Measurements from ENCODE around the gene TPTE2. TPM values are rescaled to one million over a fixed set of nuclear protein-coding genes. Genes with fewer than 3 reads are reported as not detected.

Gene TPTE2
- total and polyA plus RNA-seq, 9 of the 15 experiments (the other 6 are each of a cell fraction or from before 2014, with no cell fraction given) = not detected

DNA sequence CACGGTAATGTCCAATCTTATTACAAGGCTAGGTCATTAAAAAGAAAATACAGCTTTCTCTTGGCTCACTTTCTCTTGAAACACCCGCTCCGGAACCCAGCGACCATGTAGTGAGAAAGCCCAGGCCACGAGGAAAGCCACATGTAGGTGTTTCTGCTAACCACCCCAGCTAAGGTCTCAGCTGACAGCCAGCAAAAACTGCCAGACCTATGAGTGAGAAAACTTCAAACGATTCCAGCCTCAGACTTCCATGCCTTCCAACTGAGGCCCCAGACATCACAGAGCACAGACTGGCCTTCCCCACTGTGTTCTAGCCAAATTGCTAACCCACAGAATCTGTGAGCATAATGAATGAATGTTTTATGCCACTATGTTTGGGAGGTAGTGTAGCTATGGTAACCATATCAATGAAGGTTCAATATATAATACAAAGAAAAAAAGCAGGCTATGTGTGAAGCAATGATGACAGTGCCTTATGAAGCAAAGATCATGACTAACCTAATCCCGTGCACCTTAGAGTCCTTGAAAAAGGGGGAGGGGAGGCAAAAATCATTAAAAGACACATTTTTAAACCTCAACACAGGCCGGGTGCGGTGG, 11.9 kb upstream of the TPTE2 start:
- Histone ChIP-seq H3K79me2 (ENCODE audit: control insufficient read depth, insufficient read depth, low read length) (no peaks in the 10 kb centered on the region), H3K9me3 (replicated peaks; ENCODE audit: control insufficient read depth, insufficient read depth, low read depth, low read length) (no peaks in the 10 kb centered on the region), H2AFZ (ENCODE audit: low read depth, low read length) (no peak overlapping the region), H3K9ac (ENCODE audit: insufficient read depth in 1 of 2, low read depth in 2 of 2, low read length in 2 of 2) (no peak overlapping the region), H3K4me3 (no peak overlapping the region), H3K9me1 (ENCODE audit: control insufficient read depth, insufficient read depth, low read length) (no peaks in the 10 kb centered on the region), H3K27me3 (ENCODE audit: control insufficient read depth in 2 of 2, insufficient read depth in 2 of 2, low read length in 2 of 2) (no peaks in the 10 kb centered on the region), H3K27ac (ENCODE audit: extremely low read depth, low read depth, low read length) (no peak overlapping the region), H3K4me2 (ENCODE audit: insufficient read depth, low read length) (no peak overlapping the region), H4K20me1 (replicated peaks; ENCODE audit: control insufficient read depth, insufficient read depth, low read length) (no peaks in the 10 kb centered on the region), H3K36me3 (ENCODE audit: control insufficient read depth, insufficient read depth, low read length) (no peaks in the 10 kb centered on the region), H3K4me1 (replicated peaks in 1 of 2; ENCODE audit: control insufficient read depth in 2 of 2, insufficient read depth in 2 of 2, low read length in 2 of 2) (no peaks in the 10 kb centered on the region)
- ChIA-PET POLR2A (no interaction called here), CTCF (ENCODE audit: low intra/inter-chr PET ratio) (no interaction called here)
- 13% methylated on average over 7 of the region's 9 CpGs for WGBS (ENCODE audit: insufficient coverage, low coverage, missing lambda C conversion rate)
- ATAC-seq = no peak; the same call in 2 of the 3 replicates
- intact Hi-C loops (cut with micrococcal nuclease) (no loop called here), in situ Hi-C loops (cut with MboI) (no loop called here)
- no peak for FAIRE-seq
- BruUV-seq (replicated peaks) = no TSS peak
- TF ChIP-seq RFX1 (IDR thresholded peaks at IDR 0.05) (peak; percentile 26; the same call in 1 of the 2 replicates), CC2D1A (IDR thresholded peaks at IDR 0.05) (no peak)
- no peak for DNase-seq (ENCODE audit: extremely low read depth in 1 of 4, low spot score in 3 of 4)

DNA sequence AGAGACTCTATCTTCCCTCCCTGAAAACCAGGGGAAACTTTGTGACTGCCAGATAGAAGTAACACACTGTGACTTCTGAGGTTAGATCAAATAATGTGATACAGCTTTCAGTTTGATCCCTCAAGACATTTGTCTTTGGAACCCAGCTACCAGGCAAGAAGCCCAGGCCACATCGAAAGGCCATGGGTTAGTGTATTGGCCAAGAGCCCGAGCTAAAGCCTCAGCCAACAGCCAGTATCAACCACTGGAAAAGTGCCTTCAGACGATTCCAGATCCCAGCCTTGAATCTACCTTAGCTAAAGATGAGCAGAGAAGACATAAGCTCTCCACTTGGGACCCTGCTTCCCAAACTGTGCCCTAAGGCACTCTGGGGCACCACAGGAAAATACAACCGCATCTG, 10.9 kb upstream of the TPTE2 start:
- no TSS peak for BruUV-seq (replicated peaks)
- FAIRE-seq (no peak), DNase-seq (ENCODE audit: extremely low read depth in 1 of 4, low spot score in 3 of 4) (no peak), ATAC-seq (no peak)
- H3K36me3 ChIP-seq (ENCODE audit: control insufficient read depth, insufficient read depth, low read length) = no peaks in the 10 kb centered on the region
- no peaks in the 10 kb centered on the region for H4K20me1 ChIP-seq (replicated peaks; ENCODE audit: control insufficient read depth, insufficient read depth, low read length)
- no peaks in the 10 kb centered on the region for H3K27me3 ChIP-seq (ENCODE audit: control insufficient read depth in 2 of 2, insufficient read depth in 2 of 2, low read length in 2 of 2)
- WGBS (ENCODE audit: insufficient coverage, low coverage, missing lambda C conversion rate) = 4% methylated on average over 4 of the region's 4 CpGs
- H3K4me3 ChIP-seq = no peak overlapping the region
- no peaks in the 10 kb centered on the region for H3K4me1 ChIP-seq (replicated peaks in 1 of 2; ENCODE audit: control insufficient read depth in 2 of 2, insufficient read depth in 2 of 2, low read length in 2 of 2)
- no peak overlapping the region for H3K9ac ChIP-seq (ENCODE audit: insufficient read depth in 1 of 2, low read depth in 2 of 2, low read length in 2 of 2)
- no peak overlapping the region for H3K27ac ChIP-seq (ENCODE audit: extremely low read depth, low read depth, low read length)
- POLR2A ChIA-PET = no interaction called here
- no peak overlapping the region for H3K4me2 ChIP-seq (ENCODE audit: insufficient read depth, low read length)
- no peaks in the 10 kb centered on the region for H3K9me3 ChIP-seq (replicated peaks; ENCODE audit: control insufficient read depth, insufficient read depth, low read depth, low read length)
- H3K9me1 ChIP-seq (ENCODE audit: control insufficient read depth, insufficient read depth, low read length) = no peaks in the 10 kb centered on the region
- intact Hi-C loops (cut with micrococcal nuclease) (no loop called here), in situ Hi-C loops (cut with MboI) (no loop called here)
- CTCF ChIA-PET (ENCODE audit: low intra/inter-chr PET ratio) = no interaction called here
- TF ChIP-seq, protein P1, sequence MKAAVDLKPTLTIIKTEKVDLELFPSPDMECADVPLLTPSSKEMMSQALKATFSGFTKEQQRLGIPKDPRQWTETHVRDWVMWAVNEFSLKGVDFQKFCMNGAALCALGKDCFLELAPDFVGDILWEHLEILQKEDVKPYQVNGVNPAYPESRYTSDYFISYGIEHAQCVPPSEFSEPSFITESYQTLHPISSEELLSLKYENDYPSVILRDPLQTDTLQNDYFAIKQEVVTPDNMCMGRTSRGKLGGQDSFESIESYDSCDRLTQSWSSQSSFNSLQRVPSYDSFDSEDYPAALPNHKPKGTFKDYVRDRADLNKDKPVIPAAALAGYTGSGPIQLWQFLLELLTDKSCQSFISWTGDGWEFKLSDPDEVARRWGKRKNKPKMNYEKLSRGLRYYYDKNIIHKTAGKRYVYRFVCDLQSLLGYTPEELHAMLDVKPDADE (conservative IDR thresholded peaks at IDR 0.05; ENCODE audit: control insufficient read depth, low read depth, low read length) = no peak
- TF ChIP-seq BRD4 (IDR thresholded peaks at IDR 0.05) (no peak), RAD21 (CRISPR knock-in tag; conservative IDR thresholded peaks at IDR 0.05 in 1 of 2, IDR thresholded peaks at IDR 0.05 in 1 of 2) (no peak), ZNF140 (CRISPR knock-in tag; IDR thresholded peaks at IDR 0.05) (no peak), RBM39 (optimal IDR thresholded peaks at IDR 0.05; ENCODE audit: low read depth, low read length) (no peak), DACH1 (IDR thresholded peaks at IDR 0.05; ENCODE audit: partially characterized antibody) (no peak)
- TF ChIP-seq, protein P2, sequence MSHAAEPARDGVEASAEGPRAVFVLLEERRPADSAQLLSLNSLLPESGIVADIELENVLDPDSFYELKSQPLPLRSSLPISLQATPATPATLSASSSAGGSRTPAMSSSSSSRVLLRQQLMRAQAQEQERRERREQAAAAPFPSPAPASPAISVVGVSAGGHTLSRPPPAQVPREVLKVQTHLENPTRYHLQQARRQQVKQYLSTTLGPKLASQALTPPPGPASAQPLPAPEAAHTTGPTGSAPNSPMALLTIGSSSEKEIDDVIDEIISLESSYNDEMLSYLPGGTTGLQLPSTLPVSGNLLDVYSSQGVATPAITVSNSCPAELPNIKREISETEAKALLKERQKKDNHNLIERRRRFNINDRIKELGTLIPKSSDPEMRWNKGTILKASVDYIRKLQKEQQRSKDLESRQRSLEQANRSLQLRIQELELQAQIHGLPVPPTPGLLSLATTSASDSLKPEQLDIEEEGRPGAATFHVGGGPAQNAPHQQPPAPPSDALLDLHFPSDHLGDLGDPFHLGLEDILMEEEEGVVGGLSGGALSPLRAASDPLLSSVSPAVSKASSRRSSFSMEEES (CRISPR knock-in tag; IDR thresholded peaks at IDR 0.05) = no peak
- H3K79me2 ChIP-seq (ENCODE audit: control insufficient read depth, insufficient read depth, low read length) = no peaks in the 10 kb centered on the region
- H2AFZ ChIP-seq (ENCODE audit: low read depth, low read length) = no peak overlapping the region

Measured in K562 (cell line).